Fibroblast of villous mesenchyme (primary cell): ENCODE measurements around the gene PIAS2. TPM values are rescaled to one million over a fixed set of nuclear protein-coding genes. Genes with fewer than 3 reads are reported as not detected.

Experiments used
- DNase-seq: peaks from one replicate; pipeline ENCODE4 v3.0.0-alpha.2; 2010; ENCODE audit warnings: low read depth
- H3K4me3 ChIP-seq: 2 replicates; pipeline ENCODE4 v1.5.1; 2011; ENCODE audit warnings: low read depth, mild to moderate bottlenecking, low read length
- total RNA-seq: library from RNA; depleted of rRNA; stranded (reverse); fragments of >200 nt; gene quantifications from 2 replicates; pipeline ENCODE4 v1.2.3, GENCODE V29; 2012
- TF ChIP-seq, protein P1 (sequence below): IDR thresholded peaks from 2 replicates; pipeline ENCODE4 v1.5.1; 2012; ENCODE audit warnings: low read depth, mild to moderate bottlenecking, low read length; ENCODE audit not compliant: insufficient read depth

PIAS2 gene
- total RNA-seq, 1 donor: 32.0 TPM

DNA sequence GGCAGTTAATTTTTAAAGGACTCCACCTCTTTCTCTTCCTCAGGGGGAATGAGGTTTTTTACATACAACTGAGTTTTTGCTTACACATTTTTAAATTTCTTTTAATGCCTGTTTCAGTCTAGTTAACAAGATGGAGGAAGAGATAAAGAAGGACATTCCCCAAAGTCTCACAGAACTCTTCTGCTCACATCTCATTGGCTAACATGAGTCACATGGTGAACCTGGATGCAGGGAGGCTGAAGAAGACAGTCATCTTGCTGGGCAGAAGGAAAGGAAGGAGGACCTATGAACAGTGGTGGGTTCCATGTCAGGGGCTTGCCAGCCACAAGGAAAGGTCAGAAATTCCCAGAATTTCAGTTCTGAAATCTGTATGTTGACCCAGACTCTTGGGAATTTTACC, 150.1 kb downstream of the PIAS2 start:
- TF ChIP-seq, protein P1, sequence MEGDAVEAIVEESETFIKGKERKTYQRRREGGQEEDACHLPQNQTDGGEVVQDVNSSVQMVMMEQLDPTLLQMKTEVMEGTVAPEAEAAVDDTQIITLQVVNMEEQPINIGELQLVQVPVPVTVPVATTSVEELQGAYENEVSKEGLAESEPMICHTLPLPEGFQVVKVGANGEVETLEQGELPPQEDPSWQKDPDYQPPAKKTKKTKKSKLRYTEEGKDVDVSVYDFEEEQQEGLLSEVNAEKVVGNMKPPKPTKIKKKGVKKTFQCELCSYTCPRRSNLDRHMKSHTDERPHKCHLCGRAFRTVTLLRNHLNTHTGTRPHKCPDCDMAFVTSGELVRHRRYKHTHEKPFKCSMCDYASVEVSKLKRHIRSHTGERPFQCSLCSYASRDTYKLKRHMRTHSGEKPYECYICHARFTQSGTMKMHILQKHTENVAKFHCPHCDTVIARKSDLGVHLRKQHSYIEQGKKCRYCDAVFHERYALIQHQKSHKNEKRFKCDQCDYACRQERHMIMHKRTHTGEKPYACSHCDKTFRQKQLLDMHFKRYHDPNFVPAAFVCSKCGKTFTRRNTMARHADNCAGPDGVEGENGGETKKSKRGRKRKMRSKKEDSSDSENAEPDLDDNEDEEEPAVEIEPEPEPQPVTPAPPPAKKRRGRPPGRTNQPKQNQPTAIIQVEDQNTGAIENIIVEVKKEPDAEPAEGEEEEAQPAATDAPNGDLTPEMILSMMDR: no peak
- DNase-seq: no peak
- H3K4me3 ChIP-seq: no peak overlapping the region

GRCh38 chr18:46764586-46764985, 152.7 kb downstream of the PIAS2 start:
- no peak for DNase-seq
- TF ChIP-seq, protein P1: no peak
- H3K4me3 ChIP-seq: no peak overlapping the region

DNA sequence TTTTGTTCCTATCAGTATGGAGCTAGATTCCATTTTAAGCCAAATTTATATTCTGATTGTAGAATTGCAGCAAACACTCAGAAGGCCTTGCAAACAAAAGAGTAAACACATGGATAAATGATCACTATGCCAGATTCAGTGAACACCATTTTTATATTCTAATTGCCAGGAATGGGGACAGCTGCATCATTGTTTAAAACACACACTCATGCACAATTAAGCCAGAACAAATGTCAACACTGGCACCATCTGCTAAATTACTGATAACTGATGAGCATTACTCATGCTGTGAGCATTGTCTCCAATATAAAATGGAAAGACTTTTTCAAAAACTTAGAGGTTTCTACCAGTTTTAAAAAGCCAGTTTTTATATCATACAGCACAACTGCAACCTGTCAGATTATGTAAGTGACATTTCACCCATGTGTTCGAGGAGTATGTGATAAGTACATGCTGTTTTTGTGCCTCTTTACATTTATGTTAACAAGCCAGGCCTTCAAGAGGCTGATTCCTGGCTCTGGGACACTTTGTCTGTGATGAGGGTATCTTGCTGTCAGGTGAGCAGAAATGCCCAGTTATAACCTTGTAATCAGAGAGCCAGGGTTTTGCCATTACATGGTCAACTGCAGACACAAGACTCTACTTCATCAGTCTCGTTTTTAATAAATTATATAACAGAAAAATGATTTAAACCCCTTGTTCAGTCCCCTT, 156.1 kb downstream of the PIAS2 start:
- no peak for DNase-seq
- TF ChIP-seq, protein P1: no peak
- H3K4me3 ChIP-seq: no peak overlapping the region

DNA sequence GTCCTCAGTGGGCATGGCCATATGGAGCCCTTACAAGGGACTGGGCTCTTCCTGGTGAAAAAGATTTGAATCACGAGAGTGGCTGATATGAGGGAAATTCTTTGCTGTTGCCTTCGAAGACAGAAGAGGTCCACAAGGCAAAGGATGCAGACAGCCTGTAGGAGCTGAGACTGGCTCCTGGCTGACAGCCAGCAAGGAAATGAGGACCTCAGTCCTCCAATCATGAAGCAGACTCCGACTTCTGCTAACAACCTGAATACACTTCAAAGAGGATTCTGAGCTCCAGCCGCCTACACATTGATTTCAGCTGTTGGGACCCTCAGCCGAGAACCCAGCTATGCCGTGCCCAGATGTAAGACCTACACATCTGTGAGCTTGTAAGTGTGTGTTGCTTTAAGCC, 157.4 kb downstream of the PIAS2 start:
- TF ChIP-seq, protein P1: no peak
- H3K4me3 ChIP-seq: no peak overlapping the region
- DNase-seq: no peak

- H3K4me3 ChIP-seq: peak within 1 kb of the TSS; percentile 12
- DNase-seq: no peak
- TF ChIP-seq, protein P1: no peak
Observed at GRCh38 chr18:46756559-46757201, 160.6 kb downstream of the PIAS2 start, which contains the start of gene ST8SIA5. Gene ST8SIA5 (minus strand): TSS chr18:46757053. CDS start chr18:46756508, 545 bp downstream.

DNA sequence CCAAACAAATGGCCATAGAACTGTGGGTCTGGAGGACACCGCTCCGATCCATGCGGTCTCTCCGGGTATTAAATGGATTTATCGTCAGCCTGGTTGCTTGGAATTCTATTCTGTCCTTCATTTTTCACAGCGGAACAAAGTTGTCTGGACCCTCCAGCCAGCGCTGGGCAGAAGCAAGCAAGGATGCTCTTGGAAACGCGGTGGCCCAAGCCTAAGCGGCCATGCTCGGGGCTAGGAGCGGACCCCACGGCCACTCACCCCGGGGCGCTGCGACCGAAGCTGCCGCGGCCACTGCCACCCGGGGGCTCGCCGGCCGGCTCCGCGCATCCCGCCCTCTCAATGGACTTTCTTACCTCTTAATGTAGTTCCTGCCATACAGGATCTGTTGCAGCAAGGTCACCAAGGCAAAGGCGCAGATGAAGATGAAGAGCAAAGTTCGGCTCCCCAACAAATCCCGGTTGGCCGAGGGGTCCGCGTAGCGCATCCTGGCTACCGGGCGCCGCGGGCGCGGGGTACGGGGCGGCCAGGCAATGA, 161.2 kb downstream of the PIAS2 start:
- TF ChIP-seq, protein P1: no peak
- DNase-seq: no peak
- H3K4me3 ChIP-seq: no peak overlapping the region
